Dendritic cell treated with granulocyte-macrophage colony-stimulating factor and Interleukin-4, amounts not matched to agents 40 ng/mL and 50 ng/mL, for 4 days (primary cell): ENCODE results near the gene CATSPERE.
"Not testable (repeated sequence)": the region's sequence is repeated elsewhere in the genome, so short reads cannot be mapped to it uniquely, and the experiment has no call there.

Source experiments
- H3K27ac Mint-ChIP-seq: one replicate; pipeline ENCODE4 v1.8.0; 2022; ENCODE audit warnings: mild to moderate bottlenecking, mixed read lengths
- H3K27me3 Mint-ChIP-seq: one replicate; pipeline ENCODE4 v1.8.0; 2022; ENCODE audit warnings: mild to moderate bottlenecking, mixed read lengths
- H3K36me3 Mint-ChIP-seq: one replicate; pipeline ENCODE4 v1.8.0; 2022; ENCODE audit warnings: low read depth, mixed read lengths
- H3K4me1 Mint-ChIP-seq: one replicate; pipeline ENCODE4 v1.8.0; 2022; ENCODE audit warnings: low read depth, mixed read lengths
- H3K4me3 Mint-ChIP-seq: one replicate; pipeline ENCODE4 v1.8.0; 2022; ENCODE audit warnings: mild to moderate bottlenecking, moderate library complexity, mixed read lengths
- H3K9me3 Mint-ChIP-seq: one replicate; pipeline ENCODE4 v1.8.0; 2022; ENCODE audit warnings: mixed read lengths
- intact Hi-C: fragments of 100-400 bp; cut with micrococcal nuclease; formaldehyde crosslinking; loops from one replicate; pipeline ENCODE4 v1.15.0; 2022

CATSPERE gene

GRCh38 chr1:244513493-244513892 lies 52.4 kb downstream of the CATSPERE start:
- no peak overlapping the region for H3K27ac Mint-ChIP-seq
- intact Hi-C loops = no loop called here
- no peak overlapping the region for H3K4me3 Mint-ChIP-seq
- no peaks in the 10 kb centered on the region for H3K27me3 Mint-ChIP-seq
- H3K4me1 Mint-ChIP-seq = no peaks in the 10 kb centered on the region
- H3K9me3 Mint-ChIP-seq = peaks cover 22% of the 10 kb centered on the region
- H3K36me3 Mint-ChIP-seq = no peaks in the 10 kb centered on the region

- Mint-ChIP-seq H3K27ac (no peak overlapping the region), H3K36me3 (no peaks in the 10 kb centered on the region), H3K9me3 (peaks cover 31% of the 10 kb centered on the region), H3K4me1 (no peaks in the 10 kb centered on the region), H3K27me3 (no peaks in the 10 kb centered on the region), H3K4me3 (no peak overlapping the region)
- intact Hi-C loops = no loop called here
Observed at GRCh38 chr1:244515680-244516079, 54.6 kb downstream of the CATSPERE start.

GRCh38 chr1:244536316-244536715 lies 75.2 kb downstream of the CATSPERE start:
- no peak overlapping the region for H3K27ac Mint-ChIP-seq
- intact Hi-C loops = no loop called here
- H3K27me3 Mint-ChIP-seq = no peaks in the 10 kb centered on the region
- H3K36me3 Mint-ChIP-seq = no peaks in the 10 kb centered on the region
- H3K4me1 Mint-ChIP-seq = no peaks in the 10 kb centered on the region
- H3K9me3 Mint-ChIP-seq = peaks cover 21% of the 10 kb centered on the region
- H3K4me3 Mint-ChIP-seq = no peak overlapping the region

- Mint-ChIP-seq H3K27ac (no peak overlapping the region), H3K4me1 (no peaks in the 10 kb centered on the region), H3K27me3 (no peaks in the 10 kb centered on the region), H3K4me3 (no peak overlapping the region), H3K9me3 (peaks cover 35% of the 10 kb centered on the region), H3K36me3 (no peaks in the 10 kb centered on the region)
- intact Hi-C loops = no loop called here
Observed at GRCh38 chr1:244545511-244545910, 84.4 kb downstream of the CATSPERE start.

GRCh38 chr1:244548558-244549115 lies 87.6 kb downstream of the CATSPERE start:
- H3K9me3 Mint-ChIP-seq = peaks cover 40% of the 10 kb centered on the region
- no peak overlapping the region for H3K27ac Mint-ChIP-seq
- no peaks in the 10 kb centered on the region for H3K36me3 Mint-ChIP-seq
- no peaks in the 10 kb centered on the region for H3K27me3 Mint-ChIP-seq
- intact Hi-C loops = no loop called here
- H3K4me1 Mint-ChIP-seq = no peaks in the 10 kb centered on the region
- H3K4me3 Mint-ChIP-seq = no peak overlapping the region

- intact Hi-C loops = no loop called here
- H3K9me3 Mint-ChIP-seq = peaks cover 53% of the 10 kb centered on the region
- H3K4me1 Mint-ChIP-seq = no peaks in the 10 kb centered on the region
- H3K36me3 Mint-ChIP-seq = no peaks in the 10 kb centered on the region
- no peak overlapping the region for H3K4me3 Mint-ChIP-seq
- no peaks in the 10 kb centered on the region for H3K27me3 Mint-ChIP-seq
- no peak overlapping the region for H3K27ac Mint-ChIP-seq
Observed at GRCh38 chr1:244552336-244552735, 91.3 kb downstream of the CATSPERE start.

GRCh38 chr1:244556263-244556662 lies 95.2 kb downstream of the CATSPERE start:
- H3K4me3 Mint-ChIP-seq = no peak overlapping the region
- no peaks in the 10 kb centered on the region for H3K4me1 Mint-ChIP-seq
- H3K36me3 Mint-ChIP-seq = no peaks in the 10 kb centered on the region
- peaks cover 61% of the 10 kb centered on the region for H3K9me3 Mint-ChIP-seq
- intact Hi-C loops = no loop called here
- no peak overlapping the region for H3K27ac Mint-ChIP-seq
- no peaks in the 10 kb centered on the region for H3K27me3 Mint-ChIP-seq

- intact Hi-C loops = no loop called here
- H3K4me3 Mint-ChIP-seq = no peak overlapping the region
- no peak overlapping the region for H3K27ac Mint-ChIP-seq
- H3K4me1 Mint-ChIP-seq = no peaks in the 10 kb centered on the region
- peaks cover 56% of the 10 kb centered on the region for H3K9me3 Mint-ChIP-seq
- no peaks in the 10 kb centered on the region for H3K36me3 Mint-ChIP-seq
- H3K27me3 Mint-ChIP-seq = no peaks in the 10 kb centered on the region
Observed at GRCh38 chr1:244557565-244557964, 96.5 kb downstream of the CATSPERE start.

GRCh38 chr1:244559561-244559960 lies 98.5 kb downstream of the CATSPERE start:
- intact Hi-C loops = no loop called here
- Mint-ChIP-seq H3K27me3 (no peaks in the 10 kb centered on the region), H3K27ac (no peak overlapping the region)

GRCh38 chr1:244562877-244563276 lies 101.8 kb downstream of the CATSPERE start:
- H3K4me3 Mint-ChIP-seq, intact Hi-C loops, H3K27ac Mint-ChIP-seq: not testable (repeated sequence)

More at GRCh38 chr1:244559561-244559960, 98.5 kb downstream of the CATSPERE start:
- H3K9me3 Mint-ChIP-seq = peaks cover 43% of the 10 kb centered on the region
- H3K4me3 Mint-ChIP-seq = no peak overlapping the region
- no peaks in the 10 kb centered on the region for H3K36me3 Mint-ChIP-seq
- no peaks in the 10 kb centered on the region for H3K4me1 Mint-ChIP-seq

GRCh38 chr1:244573768-244574167 lies 112.7 kb downstream of the CATSPERE start:
- no peaks in the 10 kb centered on the region for H3K4me1 Mint-ChIP-seq
- intact Hi-C loops = no loop called here
- H3K4me3 Mint-ChIP-seq = no peak overlapping the region
- no peaks in the 10 kb centered on the region for H3K27me3 Mint-ChIP-seq
- H3K9me3 Mint-ChIP-seq = peaks cover 46% of the 10 kb centered on the region
- H3K36me3 Mint-ChIP-seq = peaks cover 9% of the 10 kb centered on the region
- H3K27ac Mint-ChIP-seq = no peak overlapping the region

More at GRCh38 chr1:244562877-244563276, 101.8 kb downstream of the CATSPERE start:
- H3K9me3 Mint-ChIP-seq = peaks cover 45% of the 10 kb centered on the region
- not testable (repeated sequence) for H3K27me3 Mint-ChIP-seq, H3K36me3 Mint-ChIP-seq, H3K4me1 Mint-ChIP-seq

- H3K27ac Mint-ChIP-seq = no peak overlapping the region
- H3K27me3 Mint-ChIP-seq = no peaks in the 10 kb centered on the region
- intact Hi-C loops = no loop called here
- peaks cover 9% of the 10 kb centered on the region for H3K36me3 Mint-ChIP-seq
- H3K4me1 Mint-ChIP-seq = no peaks in the 10 kb centered on the region
- H3K9me3 Mint-ChIP-seq = peaks cover 44% of the 10 kb centered on the region
- no peak overlapping the region for H3K4me3 Mint-ChIP-seq
Observed at GRCh38 chr1:244576259-244576892, 115.3 kb downstream of the CATSPERE start.

- H3K4me1 Mint-ChIP-seq, intact Hi-C loops, H3K27ac Mint-ChIP-seq, H3K4me3 Mint-ChIP-seq, H3K27me3 Mint-ChIP-seq, H3K36me3 Mint-ChIP-seq: not testable (repeated sequence)
- peaks cover 36% of the 10 kb centered on the region for H3K9me3 Mint-ChIP-seq
Observed at GRCh38 chr1:244578205-244578604, 117.1 kb downstream of the CATSPERE start.

GRCh38 chr1:244583358-244583982 lies 122.4 kb downstream of the CATSPERE start:
- Mint-ChIP-seq H3K9me3 (peaks cover 5% of the 10 kb centered on the region), H3K36me3 (no peaks in the 10 kb centered on the region), H3K4me3 (no peak overlapping the region), H3K27me3 (no peaks in the 10 kb centered on the region), H3K4me1 (no peaks in the 10 kb centered on the region), H3K27ac (no peak overlapping the region)
- intact Hi-C loops = loop anchor here (1.0 kb wide), 1 partner anchor 31 kb away; no protein-coding TSS in a partner anchor
